PC-3 (cell line): ENCODE data around the gene BPIFB4. TPM values are rescaled to one million over a fixed set of nuclear protein-coding genes. Genes with fewer than 3 reads are reported as not detected.

Experiments used
- ATAC-seq: fragments of 200-7000 bp; cut with Tn5 transposase; 2 replicates; pipeline ENCODE4 v1.9.1; 2020; ENCODE audit warnings: mild to moderate bottlenecking, moderate library complexity
- BruUV-seq: library from RNA; stranded (reverse); fragments of 400-500 nt; replicated peaks from 2 replicates; lab custom pipeline; 2021; lab: Mats Ljungman, UMichigan
- CTCF ChIA-PET: fragments of 300-600 bp; sonication (Branson Sonifier 250); formaldehyde crosslinking; loops from one replicate; lab custom pipeline; 2022; ENCODE audit warnings: antibody characterized with exemption; lab: Charles Lee
- POLR2A ChIA-PET: fragments of 300-600 bp; sonication (Branson Sonifier 250); formaldehyde crosslinking; loops from one replicate; lab custom pipeline; 2022; ENCODE audit warnings: antibody characterized with exemption; ENCODE audit not compliant: unreplicated experiment; lab: Charles Lee
- DNase-seq: peaks from one replicate; pipeline ENCODE4 v3.0.0-alpha.2; 2015
- H2AFZ ChIP-seq: fragments of 300-600 bp; sonication (generic); 2 replicates; pipeline ENCODE4 v1.6.0; 2016; ENCODE audit warnings: antibody characterized with exemption, low read length
- H3F3A ChIP-seq: fragments of 300-600 bp; sonication (generic); one replicate; pipeline ENCODE4 v1.6.0; 2017; ENCODE audit warnings: antibody characterized with exemption, low read length, control low read depth, mild to moderate bottlenecking; ENCODE audit not compliant: unreplicated experiment
- H3K27ac ChIP-seq: fragments of 300-600 bp; sonication (generic); 2 replicates; pipeline ENCODE4 v1.5.1; 2016; ENCODE audit warnings: mild to moderate bottlenecking, low read length
- H3K27me3 ChIP-seq: fragments of 300-600 bp; sonication (generic); 2 replicates; pipeline ENCODE4 v1.6.1; 2016; ENCODE audit warnings: low read length, mixed read lengths
- H3K36me3 ChIP-seq: fragments of 300-600 bp; sonication (generic); 2 replicates; pipeline ENCODE4 v1.6.1; 2016; ENCODE audit warnings: low read depth, mixed run types, low read length, mixed read lengths
- H3K4me1 ChIP-seq: fragments of 300-600 bp; sonication (generic); 2 replicates; pipeline ENCODE4 v1.5.1; 2016; ENCODE audit warnings: low read length; ENCODE audit not compliant: insufficient read depth
- H3K4me2 ChIP-seq: fragments of 300-600 bp; sonication (generic); 2 replicates; pipeline ENCODE4 v1.6.0; 2016; ENCODE audit warnings: low read length
- H3K4me3 ChIP-seq: fragments of 300-600 bp; sonication (generic); 2 replicates; pipeline ENCODE4 v1.5.1; 2016; ENCODE audit warnings: mild to moderate bottlenecking, low read length, mixed read lengths
- H3K79me2 ChIP-seq: fragments of 300-600 bp; sonication (generic); 2 replicates; pipeline ENCODE4 v1.6.1; 2017; ENCODE audit warnings: low read length, mixed read lengths
- H3K9ac ChIP-seq: fragments of 300-600 bp; sonication (generic); 2 replicates; pipeline ENCODE4 v1.6.0; 2016; ENCODE audit warnings: mild to moderate bottlenecking, low read length
- H3K9me2 ChIP-seq: fragments of 300-600 bp; sonication (generic); replicated peaks from 2 replicates; pipeline ENCODE4 v1.6.1; 2016; ENCODE audit warnings: mixed run types, low read length, mixed read lengths
- H3K9me3 ChIP-seq: fragments of 300-600 bp; sonication (generic); 2 replicates; pipeline ENCODE4 v1.6.1; 2016; ENCODE audit warnings: low read length, mixed read lengths
- H4K20me1 ChIP-seq: fragments of 300-600 bp; sonication (generic); 2 replicates; pipeline ENCODE4 v1.6.1; 2016; ENCODE audit warnings: low read length, mixed read lengths
- CTCF ChIP-seq: fragments of 300-600 bp; sonication (generic); conservative IDR thresholded peaks from 2 replicates; pipeline ENCODE4 v1.5.1; 2017; ENCODE audit warnings: antibody characterized with exemption, low read depth, mild to moderate bottlenecking, low read length
- EZH2 ChIP-seq: fragments of 300-600 bp; sonication (generic); IDR thresholded peaks from one replicate; pipeline ENCODE4 v1.6.1; 2017; ENCODE audit warnings: antibody characterized with exemption, mild to moderate bottlenecking, low read length; ENCODE audit not compliant: unreplicated experiment
- EZH2phosphoT487 ChIP-seq: fragments of 300-600 bp; sonication (generic); IDR thresholded peaks from 2 replicates; pipeline ENCODE4 v1.6.1; 2018; ENCODE audit warnings: mild to moderate bottlenecking, antibody characterized with exemption, low read length, borderline replicate concordance
- intact Hi-C: fragments of 100-400 bp; cut with micrococcal nuclease; formaldehyde crosslinking; loops from 2 replicates; pipeline ENCODE4 v1.9.0; 2023
- total RNA-seq: library from RNA; depleted of rRNA; stranded (reverse); fragments of >200 nt; gene quantifications from 2 replicates; pipeline ENCODE4 v1.2.3, GENCODE V29; 2014

BPIFB4 gene
- total RNA-seq, 1 experiment from 2014 or later = not detected

- intact Hi-C loops = no loop called here
- Histone ChIP-seq H3K9me3 (no peaks in the 10 kb centered on the region), H3K4me3 (no peak overlapping the region), H4K20me1 (no peaks in the 10 kb centered on the region), H3K9me2 (no peaks in the 10 kb centered on the region), H3K27me3 (peaks cover 39% of the 10 kb centered on the region), H3K4me2 (no peak overlapping the region), H3F3A (no peaks in the 10 kb centered on the region), H3K36me3 (no peaks in the 10 kb centered on the region), H3K4me1 (no peaks in the 10 kb centered on the region), H3K9ac (no peak overlapping the region), H3K79me2 (no peaks in the 10 kb centered on the region), H2AFZ (no peak overlapping the region), H3K27ac (no peak overlapping the region)
- ChIA-PET CTCF (no interaction called here), POLR2A (no interaction called here)
- ATAC-seq = no peak
- no peak for DNase-seq
- TF ChIP-seq EZH2 (no peak), EZH2phosphoT487 (no peak), CTCF (no peak)
- BruUV-seq = no TSS peak
Measured at GRCh38 chr20:33072813-33073212, 6.6 kb upstream of the BPIFB4 start.

GRCh38 chr20:33074675-33075074 lies 4.8 kb upstream of the BPIFB4 start:
- H3K4me2 ChIP-seq = no peak overlapping the region
- no peaks in the 10 kb centered on the region for H3F3A ChIP-seq
- H3K36me3 ChIP-seq = no peaks in the 10 kb centered on the region
- H3K9me3 ChIP-seq = no peaks in the 10 kb centered on the region
- H3K27me3 ChIP-seq = peaks cover 22% of the 10 kb centered on the region
- BruUV-seq = no TSS peak
- intact Hi-C loops = no loop called here
- H3K9me2 ChIP-seq = no peaks in the 10 kb centered on the region
- no peak for TF ChIP-seq CTCF
- TF ChIP-seq EZH2 = no peak
- TF ChIP-seq EZH2phosphoT487 = no peak
- POLR2A ChIA-PET = no interaction called here
- DNase-seq (no peak), ATAC-seq (no peak)
- H2AFZ ChIP-seq = no peak overlapping the region
- no peaks in the 10 kb centered on the region for H3K79me2 ChIP-seq
- no peak overlapping the region for H3K9ac ChIP-seq
- H3K27ac ChIP-seq = no peak overlapping the region
- no peak overlapping the region for H3K4me3 ChIP-seq
- no peaks in the 10 kb centered on the region for H3K4me1 ChIP-seq
- H4K20me1 ChIP-seq = no peaks in the 10 kb centered on the region
- CTCF ChIA-PET = no interaction called here

GRCh38 chr20:33075281-33075680 lies 4.2 kb upstream of the BPIFB4 start:
- no peak for TF ChIP-seq EZH2phosphoT487
- no peak for TF ChIP-seq EZH2
- TF ChIP-seq CTCF = no peak
- no peaks in the 10 kb centered on the region for H3K79me2 ChIP-seq
- POLR2A ChIA-PET = no interaction called here
- no peak overlapping the region for H2AFZ ChIP-seq
- no TSS peak for BruUV-seq
- H3K27ac ChIP-seq = no peak overlapping the region
- H3K4me2 ChIP-seq = no peak overlapping the region
- H3K9me3 ChIP-seq = no peaks in the 10 kb centered on the region
- no peaks in the 10 kb centered on the region for H3F3A ChIP-seq
- no peaks in the 10 kb centered on the region for H3K4me1 ChIP-seq
- H3K9me2 ChIP-seq = no peaks in the 10 kb centered on the region
- H3K36me3 ChIP-seq = no peaks in the 10 kb centered on the region
- CTCF ChIA-PET = no interaction called here
- no peak overlapping the region for H3K9ac ChIP-seq
- H4K20me1 ChIP-seq = no peaks in the 10 kb centered on the region
- intact Hi-C loops = no loop called here
- DNase-seq = no peak
- H3K27me3 ChIP-seq = peaks cover 16% of the 10 kb centered on the region
- no peak for ATAC-seq
- H3K4me3 ChIP-seq = no peak overlapping the region
